GM21367 (cell line): ENCODE data around the gene TUT7.
"Not testable (repeated sequence)": the region's sequence is repeated elsewhere in the genome, so short reads cannot be mapped to it uniquely, and the experiment has no call there.

Experiments
- ATAC-seq: cut with Tn5 transposase; IDR thresholded peaks from one replicate; pipeline ENCODE4 v1.9.1; 2021; ENCODE audit not compliant: unreplicated experiment

TUT7 gene

GRCh38 chr9:86308687-86309086 is 45.5 kb downstream of the TUT7 start:
- ATAC-seq: no peak

DNA sequence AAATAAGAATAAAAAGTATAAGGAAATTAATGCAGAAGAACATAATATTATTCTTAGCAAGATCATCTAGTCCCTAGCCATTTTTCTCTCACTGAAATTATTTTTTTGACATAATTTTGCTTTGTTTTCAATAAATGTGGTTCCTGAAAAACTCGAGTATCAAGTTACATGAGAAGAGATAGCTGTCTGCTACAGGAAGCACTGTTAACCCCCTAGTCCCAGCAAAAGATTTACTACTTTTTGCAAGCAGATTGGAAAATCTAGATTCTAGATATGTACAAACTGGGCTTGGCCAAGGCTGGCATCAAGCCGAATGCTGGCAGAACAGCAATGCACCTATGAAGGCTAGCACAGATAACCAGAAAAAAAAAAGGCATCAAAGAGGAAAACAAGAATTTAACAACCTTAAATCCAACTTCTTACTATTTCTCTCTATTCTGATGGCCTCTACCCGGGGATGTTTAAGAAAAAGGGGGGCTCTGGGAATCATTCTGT is 49.9 kb downstream of the TUT7 start:
- ATAC-seq: no peak

DNA sequence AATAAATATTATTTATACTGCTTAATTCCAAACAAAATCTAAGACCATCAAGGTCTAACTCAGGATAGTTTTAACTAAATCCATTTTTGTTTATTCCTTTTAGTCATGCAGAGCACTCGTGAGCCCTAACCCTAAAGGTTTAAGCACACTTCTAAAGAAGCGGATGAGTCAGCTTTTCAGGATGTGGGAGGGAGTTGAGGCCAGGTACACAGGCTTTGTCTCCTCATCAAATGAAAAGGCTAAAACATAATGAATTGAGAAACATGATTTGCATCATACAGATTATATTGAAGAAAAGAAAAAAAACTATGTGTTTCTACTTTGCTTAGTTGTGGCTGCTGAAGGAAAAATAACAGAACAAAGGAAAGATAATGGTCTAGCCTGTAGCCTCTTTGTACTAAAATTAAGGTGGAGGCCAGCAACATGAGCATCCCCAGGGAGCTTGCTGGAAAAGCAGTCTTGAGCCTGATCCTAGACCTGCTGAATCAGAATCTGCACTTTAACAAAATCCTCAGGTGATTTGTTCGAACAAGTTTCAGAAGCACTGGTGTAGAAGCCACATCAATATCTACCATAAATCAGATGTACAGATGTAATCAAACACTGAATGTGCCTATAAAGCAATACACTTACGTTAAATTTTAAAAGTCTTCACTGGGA is 50.8 kb downstream of the TUT7 start:
- no peak for ATAC-seq

GRCh38 chr9:86301686-86302085 is 52.5 kb downstream of the TUT7 start:
- no peak for ATAC-seq

- ATAC-seq: no peak
Observed at GRCh38 chr9:86300701-86301100, 53.5 kb downstream of the TUT7 start.

DNA sequence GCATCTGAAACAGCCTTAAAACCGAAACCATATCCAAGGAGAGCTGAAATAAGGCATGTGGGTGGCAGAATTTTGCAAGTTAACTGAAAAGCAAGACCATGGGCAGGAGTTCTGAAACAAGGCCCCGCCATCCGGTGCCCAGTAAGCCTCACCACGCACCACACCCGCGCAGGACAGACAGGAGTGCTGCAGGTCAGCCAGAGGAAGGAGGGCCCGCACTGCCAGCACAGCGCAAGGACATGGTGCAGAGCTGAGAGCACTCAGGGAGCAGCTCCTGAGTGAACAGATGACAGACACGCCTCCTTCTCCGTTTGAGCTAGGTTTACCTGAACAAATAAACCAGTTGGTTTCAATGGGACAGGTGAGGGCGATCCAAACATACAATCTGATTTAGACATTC is 55.3 kb downstream of the TUT7 start:
- ATAC-seq: no peak

DNA sequence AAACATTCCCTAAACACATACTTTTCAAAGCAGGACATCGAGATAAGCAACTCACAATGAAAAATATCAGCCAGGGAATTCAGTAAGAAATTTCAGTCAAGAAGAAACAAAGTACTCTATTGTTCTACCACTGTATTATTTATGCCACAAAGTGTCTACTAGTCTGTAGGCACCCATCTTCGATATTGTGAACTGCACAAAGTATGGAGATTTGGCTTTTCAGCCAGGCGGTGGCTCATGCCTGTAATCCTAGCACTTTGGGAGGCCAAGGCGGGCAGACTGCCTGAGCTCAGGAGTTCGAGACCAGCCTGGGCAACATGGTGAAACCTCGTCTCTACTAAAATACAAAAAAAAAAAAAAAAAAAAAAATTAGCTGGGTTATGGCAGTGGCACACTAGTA is 63.9 kb downstream of the TUT7 start:
- not testable (repeated sequence) for ATAC-seq

GRCh38 chr9:86288499-86289198 is 65.6 kb downstream of the TUT7 start:
- ATAC-seq: no peak

DNA sequence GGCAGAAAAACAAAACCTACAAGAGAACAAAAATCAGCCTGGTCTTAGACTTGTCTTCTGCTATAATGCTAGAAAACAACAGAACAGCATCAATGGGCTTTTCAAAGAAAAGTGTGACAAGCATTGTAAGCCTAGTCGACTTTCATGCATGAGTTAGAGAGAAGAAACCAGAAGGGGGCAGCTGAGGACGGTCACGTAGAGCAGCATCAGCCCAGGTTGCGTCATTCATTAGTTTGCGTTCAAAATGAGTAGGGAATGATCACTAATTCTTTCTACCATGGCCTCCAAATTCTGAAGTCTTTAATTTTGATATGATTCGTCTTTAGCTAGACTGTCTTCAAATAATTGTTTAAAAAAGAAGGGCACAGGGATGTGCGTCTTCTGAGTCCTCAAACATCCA is 67.2 kb downstream of the TUT7 start:
- no peak for ATAC-seq

GRCh38 chr9:86286278-86286677 is 67.9 kb downstream of the TUT7 start:
- no peak for ATAC-seq

DNA sequence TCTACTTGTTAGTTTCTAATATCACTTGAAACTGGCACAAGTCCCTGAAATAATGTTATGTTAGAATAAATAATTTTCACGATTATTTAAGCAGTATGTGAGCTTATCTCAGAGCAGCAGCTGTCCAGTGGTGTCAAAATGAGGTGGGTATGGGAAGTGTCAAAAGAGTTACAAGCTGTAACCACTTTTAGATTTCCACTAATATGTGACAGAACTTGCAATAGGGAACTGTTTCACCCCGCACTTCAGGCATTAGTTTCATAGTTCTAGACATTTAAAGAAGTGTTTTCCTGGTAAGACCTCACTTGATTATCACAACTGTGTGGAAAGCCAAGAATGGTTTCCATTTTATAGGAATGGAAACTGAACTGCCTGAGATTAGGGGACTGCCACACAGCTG is 68.9 kb downstream of the TUT7 start:
- ATAC-seq: no peak

- ATAC-seq: peak; percentile 17
Observed at GRCh38 chr9:86282979-86283535, 71.2 kb downstream of the TUT7 start.

- ATAC-seq: peak; percentile 76
Observed at GRCh38 chr9:86282077-86282978, 71.9 kb downstream of the TUT7 start, which contains the start of gene ISCA1. Gene ISCA1, minus strand, starts transcription at chr9:86282538. Its CDS starts 80 bp downstream, at chr9:86282458.

DNA sequence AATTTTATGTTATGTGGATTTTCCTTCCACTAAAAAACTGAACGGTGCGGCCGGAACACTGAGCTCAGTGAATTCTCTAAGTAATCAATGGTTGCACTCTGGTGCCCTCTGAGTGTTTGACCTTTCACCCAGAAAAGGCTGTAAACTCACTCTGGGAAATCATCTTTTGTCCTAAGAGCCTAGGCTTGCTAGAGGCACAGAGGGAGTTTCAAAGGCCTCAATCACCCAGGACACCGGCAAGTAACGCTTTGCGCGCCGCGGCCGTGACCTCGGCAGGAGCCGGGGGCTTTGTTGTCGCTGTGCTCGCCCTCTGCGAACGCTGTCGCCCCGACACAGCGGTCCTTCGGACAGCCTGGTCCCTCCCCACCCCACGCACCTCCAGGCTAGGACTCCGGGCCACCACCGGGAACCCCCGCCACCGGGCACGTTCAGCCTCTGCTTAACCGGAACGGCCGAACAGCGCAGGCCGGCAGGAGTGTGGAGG is 72.6 kb downstream of the TUT7 start:
- ATAC-seq: peak; percentile 22

DNA sequence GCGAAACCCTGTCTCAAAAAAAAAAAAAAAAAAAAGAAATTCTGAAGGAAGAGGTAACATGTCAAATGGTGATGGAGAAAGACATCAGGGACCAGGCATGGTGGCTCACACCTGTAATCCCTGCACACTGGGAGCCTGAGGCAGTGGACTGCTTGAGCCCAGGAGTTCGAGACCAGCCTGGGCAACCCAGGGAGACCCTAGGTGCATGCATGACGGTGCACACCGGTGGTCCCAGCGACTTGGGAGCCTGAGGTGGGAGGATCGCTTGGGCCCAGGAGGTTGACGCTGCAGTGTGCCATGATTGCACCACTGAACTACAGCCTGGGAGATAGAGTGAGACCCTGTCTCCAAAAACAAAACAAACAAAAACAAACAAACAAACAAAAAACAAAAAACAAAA is 73.6 kb downstream of the TUT7 start:
- ATAC-seq: no peak

GRCh38 chr9:86279839-86280238 is 74.4 kb downstream of the TUT7 start:
- ATAC-seq: no peak

DNA sequence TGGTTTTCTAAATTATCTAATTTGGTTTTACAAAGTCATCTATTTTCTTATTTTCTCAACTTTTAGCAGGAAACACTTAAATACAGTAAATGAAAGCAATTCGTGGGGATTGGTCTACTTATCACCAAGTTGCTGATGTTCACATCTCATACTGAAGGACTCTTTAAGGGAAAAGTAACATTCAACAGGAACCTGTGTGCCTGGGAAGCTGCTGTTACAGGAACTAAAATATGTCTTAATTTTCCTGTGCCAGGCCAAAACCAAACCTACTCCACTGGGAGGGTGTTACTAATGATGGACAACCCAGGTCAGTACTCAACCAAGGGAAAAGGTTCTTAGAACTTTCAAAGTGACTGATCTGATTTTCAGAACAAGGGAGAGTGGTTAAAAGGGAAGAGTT is 77.1 kb downstream of the TUT7 start:
- ATAC-seq: no peak

GRCh38 chr9:86275962-86276361 is 78.2 kb downstream of the TUT7 start:
- no peak for ATAC-seq

DNA sequence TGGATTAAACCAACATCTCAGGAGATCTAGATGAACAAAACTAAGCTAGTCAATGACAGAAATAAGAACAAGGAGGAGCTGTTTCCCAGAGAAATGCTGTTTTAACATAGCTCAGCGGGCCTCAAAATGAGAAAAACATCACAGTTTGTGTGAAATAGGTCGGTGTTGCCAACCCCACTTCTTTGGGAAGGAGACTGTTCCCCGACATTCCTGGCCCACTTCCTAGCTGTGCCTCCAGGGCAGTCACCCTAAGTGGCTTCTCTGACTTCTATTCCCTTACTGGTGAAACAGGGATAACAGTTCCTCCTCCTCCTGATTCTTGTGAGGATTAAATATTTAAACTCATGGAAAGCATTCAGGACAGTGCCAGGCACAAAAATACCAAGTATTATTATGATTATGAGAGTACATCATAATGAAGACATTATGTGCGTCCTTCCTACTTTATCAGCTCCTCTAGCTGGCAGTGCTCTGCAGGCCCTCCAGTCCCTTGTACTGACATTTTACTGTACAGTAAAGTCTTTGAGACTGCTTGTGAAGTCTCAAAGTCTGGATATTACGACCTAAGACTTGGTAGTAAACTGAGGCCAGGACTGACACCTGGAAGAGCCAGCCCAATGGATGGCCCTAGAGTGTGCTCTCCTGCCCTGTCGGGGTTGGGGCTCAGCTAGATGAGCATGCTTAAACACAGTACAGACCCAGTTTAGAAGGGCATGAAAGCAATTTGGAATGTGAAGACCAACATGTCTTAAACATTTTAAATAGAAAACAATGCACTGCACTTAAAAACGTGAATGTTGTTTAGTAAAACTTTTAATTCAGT is 79.2 kb downstream of the TUT7 start:
- no peak for ATAC-seq

- no peak for ATAC-seq
Observed at GRCh38 chr9:86272221-86272620, 82.0 kb downstream of the TUT7 start.
